Caco-2 (cell line): ENCODE data around the gene RSPH6A. TPM values are rescaled to one million over a fixed set of nuclear protein-coding genes. Genes with fewer than 3 reads are reported as not detected.

Source experiments
- BruUV-seq: library from RNA; stranded (reverse); fragments of 400-500 nt; replicated peaks from 2 replicates; lab custom pipeline; 2021; lab: Mats Ljungman, UMichigan
- CTCF ChIA-PET: fragments of 300-600 bp; sonication (Branson Sonifier 250); formaldehyde crosslinking; loops from one replicate; lab custom pipeline; 2022; ENCODE audit warnings: antibody characterized with exemption; lab: Charles Lee
- POLR2A ChIA-PET: fragments of 300-600 bp; sonication (Branson Sonifier 250); formaldehyde crosslinking; loops from one replicate; lab custom pipeline; 2022; ENCODE audit warnings: antibody characterized with exemption; lab: Charles Lee
- DNase-seq, 2 experiments: peaks; one replicate each; pipeline versions ENCODE4 v3.0.0 to v3.0.0-alpha.2; 2020 to 2022
- H3K27me3 ChIP-seq: replicated peaks from 2 replicates; pipeline ENCODE4 v1.6.0; 2011; ENCODE audit warnings: low read length; ENCODE audit not compliant: control insufficient read depth, insufficient read depth
- H3K36me3 ChIP-seq: 2 replicates; pipeline ENCODE4 v1.5.1; 2011; ENCODE audit warnings: low read length; ENCODE audit not compliant: control insufficient read depth, insufficient read depth
- H3K4me1 ChIP-seq: fragments of 250-450 bp; sonication (Bioruptor Pico); 2 replicates; pipeline ENCODE4 v1.5.1; 2020; ENCODE audit warnings: mild to moderate bottlenecking
- H3K4me3 ChIP-seq: 2 replicates; pipeline ENCODE4 v1.5.1; 2011; ENCODE audit warnings: low read depth, mild to moderate bottlenecking, control low read depth, low read length
- H3K9me3 ChIP-seq: fragments of 250-450 bp; sonication (Bioruptor Pico); 2 replicates; pipeline ENCODE4 v1.5.1; 2020; ENCODE audit warnings: mild to moderate bottlenecking, moderate library complexity
- H3K27ac Mint-ChIP-seq: one replicate; pipeline ENCODE4 v1.8.0; 2022; ENCODE audit warnings: mixed read lengths; ENCODE audit not compliant: unreplicated experiment
- H3K27me3 Mint-ChIP-seq: one replicate; pipeline ENCODE4 v1.8.0; 2022; ENCODE audit warnings: mixed read lengths; ENCODE audit not compliant: insufficient read depth, unreplicated experiment
- H3K36me3 Mint-ChIP-seq: one replicate; pipeline ENCODE4 v1.8.0; 2022; ENCODE audit warnings: mild to moderate bottlenecking, mixed read lengths; ENCODE audit not compliant: insufficient read depth, unreplicated experiment
- H3K4me1 Mint-ChIP-seq: one replicate; pipeline ENCODE4 v1.8.0; 2022; ENCODE audit warnings: low read depth, mixed read lengths; ENCODE audit not compliant: unreplicated experiment
- H3K4me3 Mint-ChIP-seq: one replicate; pipeline ENCODE4 v1.8.0; 2022; ENCODE audit warnings: mild to moderate bottlenecking, moderate library complexity, mixed read lengths; ENCODE audit not compliant: unreplicated experiment
- H3K9me3 Mint-ChIP-seq: one replicate; pipeline ENCODE4 v1.8.0; 2022; ENCODE audit warnings: mixed read lengths; ENCODE audit not compliant: unreplicated experiment
- CTCF ChIP-seq, 2 experiments: fragments of 200-600 bp in 1 of 2; IDR thresholded peaks; 1 replicate in 1 of 2; 2 replicates in 1 of 2; pipeline versions ENCODE4 v1.5.1 to v1.8.0; 2011 to 2022; ENCODE audit warnings: antibody characterized with exemption in 1 of 2, control low read depth in 1 of 2, inconsistent platforms in 1 of 2, low read depth in 1 of 2, low read length in 1 of 2, mild to moderate bottlenecking in 1 of 2, moderate library complexity in 1 of 2; ENCODE audit not compliant: insufficient read depth in 1 of 2, severe bottlenecking in 1 of 2, unreplicated experiment in 1 of 2
- intact Hi-C: fragments of 100-400 bp; cut with micrococcal nuclease; formaldehyde crosslinking; loops from one replicate; pipeline ENCODE4 v1.10.0; 2022; ENCODE audit not compliant: unreplicated experiment
- total RNA-seq: library from RNA; stranded (reverse); gene quantifications from 2 replicates; pipeline ENCODE4 v1.2.3, GENCODE V29; 2022

The RSPH6A gene
- total RNA-seq, 1 experiment from 2014 or later: 0.23 TPM

GRCh38 chr19:45816236-45817009 is 1.3 kb upstream of the RSPH6A start:
- Mint-ChIP-seq H3K4me3 (no peak overlapping the region), H3K9me3 (no peaks in the 10 kb centered on the region), H3K27me3 (no peaks in the 10 kb centered on the region), H3K36me3 (peaks cover 54% of the 10 kb centered on the region), H3K4me1 (peaks cover 14% of the 10 kb centered on the region), H3K27ac (no peak overlapping the region)
- BruUV-seq: no TSS peak
- H3K27me3 ChIP-seq: no peaks in the 10 kb centered on the region
- TF ChIP-seq CTCF (IDR thresholded peaks at IDR 0.05; ENCODE audit: insufficient read depth in 1 of 2, low read depth in 1 of 2, low read length in 1 of 2, severe bottlenecking in 1 of 2, unreplicated experiment in 1 of 2): no peak
- CTCF ChIA-PET: interaction anchor here (0.6 to 2.8 kb wide), 38 partner anchors 10 to 636 kb away, joined by 3 to 46 read pairs (median 6); partner anchors contain the start of genes CCDC61, DMPK, DMWD and FBXO46
- H3K36me3 ChIP-seq: no peaks in the 10 kb centered on the region; the same call in 1 of the 2 replicates
- H3K4me3 ChIP-seq: no peak overlapping the region
- POLR2A ChIA-PET: interaction anchor here (0.6 to 1.3 kb wide), 3 partner anchors 47 to 74 kb away, joined by 3 to 5 read pairs (median 3); no protein-coding TSS in a partner anchor
- no peak for DNase-seq
- H3K9me3 ChIP-seq: no peaks in the 10 kb centered on the region
- intact Hi-C loops: loop anchor here (1.0 to 10.0 kb wide), 2 partner anchors 67 to 198 kb away; no protein-coding TSS in a partner anchor
- H3K4me1 ChIP-seq: peaks cover 6% of the 10 kb centered on the region; the same call in 1 of the 2 replicates

- Mint-ChIP-seq H3K9me3 (no peaks in the 10 kb centered on the region), H3K27ac (no peak overlapping the region), H3K4me1 (peaks cover 14% of the 10 kb centered on the region), H3K27me3 (no peaks in the 10 kb centered on the region), H3K36me3 (peaks cover 48% of the 10 kb centered on the region), H3K4me3 (no peak overlapping the region)
- no peak for DNase-seq
- POLR2A ChIA-PET: no interaction called here
- TSS peak; percentile 34 for BruUV-seq
- Histone ChIP-seq H3K9me3 (no peaks in the 10 kb centered on the region), H3K4me1 (peaks cover 6% of the 10 kb centered on the region; the same call in 1 of the 2 replicates), H3K36me3 (no peaks in the 10 kb centered on the region; the same call in 1 of the 2 replicates), H3K4me3 (no peak overlapping the region), H3K27me3 (no peaks in the 10 kb centered on the region)
- intact Hi-C loops: loop anchor here (10.0 kb wide), 1 partner anchor 199 kb away; no protein-coding TSS in a partner anchor
- TF ChIP-seq CTCF (IDR thresholded peaks at IDR 0.05; ENCODE audit: insufficient read depth in 1 of 2, low read depth in 1 of 2, low read length in 1 of 2, severe bottlenecking in 1 of 2, unreplicated experiment in 1 of 2): no peak
- CTCF ChIA-PET: interaction anchor here (2.8 kb wide), 1 partner anchor 46 kb away, joined by 35 read pairs; the partner anchor contains the start of gene SIX5
Measured at GRCh38 chr19:45815481-45816216, 541 bp upstream of the RSPH6A start.
